Brain microvascular endothelial cell (primary cell): ENCODE results near the gene TMSB10.

ENCODE experiments used
- DNase-seq: peaks from one replicate; pipeline ENCODE4 v3.0.0-alpha.2; 2020
- H3K27ac ChIP-seq: fragments of 250-450 bp; sonication (Bioruptor Pico); 2 replicates; pipeline ENCODE4 v1.5.1; 2020; ENCODE audit warnings: mild to moderate bottlenecking, moderate library complexity
- H3K27me3 ChIP-seq: fragments of 250-450 bp; sonication (Bioruptor Pico); replicated peaks from 2 replicates; pipeline ENCODE4 v1.5.1; 2020; ENCODE audit warnings: mild to moderate bottlenecking
- H3K36me3 ChIP-seq: fragments of 250-450 bp; sonication (Bioruptor Pico); replicated peaks from 2 replicates; pipeline ENCODE4 v1.5.1; 2020; ENCODE audit warnings: mild to moderate bottlenecking
- H3K4me3 ChIP-seq: 2 replicates; pipeline ENCODE4 v1.5.1; 2011; ENCODE audit warnings: low read depth, mild to moderate bottlenecking, control low read depth, low read length, moderate library complexity
- CTCF ChIP-seq: IDR thresholded peaks from 2 replicates; pipeline ENCODE4 v1.5.1; 2011; ENCODE audit warnings: low read depth, mild to moderate bottlenecking, moderate library complexity, low read length, control low read depth, inconsistent platforms; ENCODE audit errors: missing control alignments
- in situ Hi-C: cut with HindIII; loops from 2 replicates; pipeline ENCODE4 v1.10.0; 2017; ENCODE audit warnings: low sequenced_read_pairs, low pct_ligation_motif_present

The TMSB10 gene

GRCh38 chr2:84927275-84927627 lies 21.8 kb downstream of the TMSB10 start:
- H3K4me3 ChIP-seq, result no peak overlapping the region
- in situ Hi-C loops, result no loop called here
- DNase-seq, result no peak
- no peaks in the 10 kb centered on the region for H3K36me3 ChIP-seq
- H3K27ac ChIP-seq, result no peak overlapping the region
- H3K27me3 ChIP-seq, result no peaks in the 10 kb centered on the region
- TF ChIP-seq CTCF, result no peak

- Histone ChIP-seq H3K27ac (no peak overlapping the region), H3K36me3 (no peaks in the 10 kb centered on the region), H3K27me3 (no peaks in the 10 kb centered on the region), H3K4me3 (no peak overlapping the region)
- no peak for TF ChIP-seq CTCF
- no peak for DNase-seq
- in situ Hi-C loops, result no loop called here
Measured at GRCh38 chr2:84931384-84931821, 25.9 kb downstream of the TMSB10 start.

GRCh38 chr2:84938194-84938879 lies 32.9 kb downstream of the TMSB10 start:
- DNase-seq, result no peak

GRCh38 chr2:84939426-84940087 lies 34.1 kb downstream of the TMSB10 start:
- in situ Hi-C loops, result no loop called here
- Histone ChIP-seq H3K4me3 (no peak overlapping the region), H3K27me3 (no peaks in the 10 kb centered on the region), H3K27ac (no peak overlapping the region), H3K36me3 (no peaks in the 10 kb centered on the region)
- DNase-seq, result no peak
- no peak for TF ChIP-seq CTCF

More at GRCh38 chr2:84938194-84938879, 32.9 kb downstream of the TMSB10 start:
- TF ChIP-seq CTCF, result no peak
- H3K36me3 ChIP-seq, result no peaks in the 10 kb centered on the region
- in situ Hi-C loops, result no loop called here
- no peak overlapping the region for H3K27ac ChIP-seq
- no peaks in the 10 kb centered on the region for H3K27me3 ChIP-seq
- no peak overlapping the region for H3K4me3 ChIP-seq

- no peak for TF ChIP-seq CTCF
- in situ Hi-C loops, result no loop called here
- Histone ChIP-seq H3K27me3 (no peaks in the 10 kb centered on the region), H3K4me3 (no peak overlapping the region), H3K36me3 (no peaks in the 10 kb centered on the region), H3K27ac (no peak overlapping the region)
- no peak for DNase-seq
Measured at GRCh38 chr2:84940088-84940470, 34.6 kb downstream of the TMSB10 start.
